HL-60 (cell line): ENCODE measurements around the gene FLRT2.

Experiments
- DNase-seq, 2 experiments: peaks; one replicate each; pipeline ENCODE4 v3.0.0-alpha.2; 2010 to 2020; ENCODE audit warnings: low read depth in 1 of 2, low spot score in 1 of 2
- H3K27ac ChIP-seq: fragments of 250-450 bp; sonication (Bioruptor Pico); replicated peaks from 2 replicates; pipeline ENCODE4 v1.5.1; 2020; ENCODE audit warnings: mild to moderate bottlenecking, moderate library complexity
- H3K27me3 ChIP-seq: fragments of 250-450 bp; sonication (Bioruptor Pico); 2 replicates; pipeline ENCODE4 v1.5.1; 2021; ENCODE audit warnings: mild to moderate bottlenecking, moderate library complexity; ENCODE audit not compliant: insufficient read depth, poor library complexity, severe bottlenecking
- H3K4me3 ChIP-seq: replicated peaks from 2 replicates; pipeline ENCODE4 v1.5.1; 2011; ENCODE audit warnings: mild to moderate bottlenecking, control low read depth, low read length; ENCODE audit not compliant: insufficient read depth
- CTCF ChIP-seq: IDR thresholded peaks from one replicate; pipeline ENCODE4 v1.5.1; 2011; ENCODE audit warnings: low read length, control low read depth, inconsistent platforms; ENCODE audit not compliant: insufficient read depth
- GABPA ChIP-seq: IDR thresholded peaks from 2 replicates; pipeline ENCODE4 v1.6.1; 2012; ENCODE audit warnings: low read depth
- POLR2AphosphoS5 ChIP-seq: IDR thresholded peaks from 2 replicates; pipeline ENCODE4 v1.6.1; 2012; ENCODE audit warnings: low read depth
- REST ChIP-seq: IDR thresholded peaks from 2 replicates; pipeline ENCODE4 v1.6.1; 2012; ENCODE audit warnings: low read depth; ENCODE audit not compliant: insufficient replicate concordance
- SPI1 ChIP-seq: IDR thresholded peaks from 2 replicates; pipeline ENCODE4 v1.6.1; 2012; ENCODE audit warnings: low read depth, mild to moderate bottlenecking, borderline replicate concordance

The FLRT2 gene

GRCh38 chr14:85660243-85660922 is 130.4 kb downstream of the FLRT2 start:
- DNase-seq = no peak
- no peak overlapping the region for H3K27ac ChIP-seq
- no peak overlapping the region for H3K4me3 ChIP-seq
- no peaks in the 10 kb centered on the region for H3K27me3 ChIP-seq
- no peak for TF ChIP-seq CTCF
- TF ChIP-seq GABPA = no peak
- no peak for TF ChIP-seq REST
- TF ChIP-seq POLR2AphosphoS5 = no peak
- no peak for TF ChIP-seq SPI1

- TF ChIP-seq SPI1 = no peak
- TF ChIP-seq POLR2AphosphoS5 = no peak
- no peak for TF ChIP-seq GABPA
- TF ChIP-seq CTCF = no peak
- H3K4me3 ChIP-seq = no peak overlapping the region
- H3K27ac ChIP-seq = no peak overlapping the region
- no peak for DNase-seq
- no peaks in the 10 kb centered on the region for H3K27me3 ChIP-seq
Measured at GRCh38 chr14:85662096-85662495, 132.2 kb downstream of the FLRT2 start.

- TF ChIP-seq GABPA = no peak
- no peak for TF ChIP-seq POLR2AphosphoS5
- TF ChIP-seq REST = no peak
- no peak for TF ChIP-seq CTCF
- TF ChIP-seq SPI1 = no peak
- DNase-seq = no peak
- Histone ChIP-seq H3K27me3 (no peaks in the 10 kb centered on the region), H3K27ac (no peak overlapping the region), H3K4me3 (no peak overlapping the region)
Measured at GRCh38 chr14:85663256-85663655, 133.3 kb downstream of the FLRT2 start.

GRCh38 chr14:85663667-85664066 is 133.7 kb downstream of the FLRT2 start:
- Histone ChIP-seq H3K4me3 (no peak overlapping the region), H3K27me3 (no peaks in the 10 kb centered on the region), H3K27ac (no peak overlapping the region)
- TF ChIP-seq POLR2AphosphoS5 (no peak), REST (no peak), CTCF (no peak), GABPA (no peak), SPI1 (no peak)
- DNase-seq = no peak
